Measurements from ENCODE around the gene RAD21L1.

- no peak for TF ChIP-seq CTCF (IDR thresholded peaks at IDR 0.05)
- TF ChIP-seq POLR2A (IDR thresholded peaks at IDR 0.05) = no peak
- no peak for TF ChIP-seq EP300 (IDR thresholded peaks at IDR 0.05)
- no peak for TF ChIP-seq POLR2AphosphoS5 (IDR thresholded peaks at IDR 0.05)
Measured at GRCh38 chr20:1224205-1224890, 1.5 kb upstream of the RAD21L1 start.

All from gastroesophageal sphincter (tissue), 3 donors.